T follicular helper cell (primary cell): ENCODE measurements around the gene RAB30.
"Not testable (repeated sequence)": the region's sequence is repeated elsewhere in the genome, so short reads cannot be mapped to it uniquely, and the experiment has no call there.

Experiments
- DNase-seq: peaks from one replicate; pipeline ENCODE4 v3.0.0-alpha.2; 2020; ENCODE audit warnings: low read depth

The RAB30 gene

GRCh38 chr11:82981852-82982251, 89.8 kb downstream of the RAB30 start:
- DNase-seq, result no peak

GRCh38 chr11:82980947-82981346, 90.8 kb downstream of the RAB30 start:
- DNase-seq, result no peak

GRCh38 chr11:82980292-82980691, 91.4 kb downstream of the RAB30 start:
- no peak for DNase-seq

GRCh38 chr11:82979824-82980223, 91.9 kb downstream of the RAB30 start:
- no peak for DNase-seq

GRCh38 chr11:82978422-82979099, 93.1 kb downstream of the RAB30 start:
- DNase-seq, result no peak

GRCh38 chr11:82976786-82977185, 94.9 kb downstream of the RAB30 start:
- no peak for DNase-seq

GRCh38 chr11:82975882-82976281, 95.8 kb downstream of the RAB30 start:
- DNase-seq, result no peak

- no peak for DNase-seq
Observed at GRCh38 chr11:82974851-82975250, 96.8 kb downstream of the RAB30 start.

GRCh38 chr11:82974135-82974534, 97.6 kb downstream of the RAB30 start:
- DNase-seq, result no peak

GRCh38 chr11:82972103-82972502, 99.6 kb downstream of the RAB30 start:
- no peak for DNase-seq

- DNase-seq, result not testable (repeated sequence)
Observed at GRCh38 chr11:82971519-82971946, 100.2 kb downstream of the RAB30 start.

- DNase-seq, result not testable (repeated sequence)
Observed at GRCh38 chr11:82970507-82971083, 101.1 kb downstream of the RAB30 start.

GRCh38 chr11:82969811-82970210, 101.9 kb downstream of the RAB30 start:
- DNase-seq, result no peak

- DNase-seq, result no peak
Observed at GRCh38 chr11:82967381-82967780, 104.3 kb downstream of the RAB30 start.

- DNase-seq, result not testable (repeated sequence)
Observed at GRCh38 chr11:82962021-82962420, 109.7 kb downstream of the RAB30 start.

GRCh38 chr11:82960779-82961143, 110.9 kb downstream of the RAB30 start:
- DNase-seq, result no peak

GRCh38 chr11:82959987-82960778, 111.5 kb downstream of the RAB30 start:
- DNase-seq, result peak; percentile 25

- DNase-seq, result peak; percentile 57
Observed at GRCh38 chr11:82955736-82956453, 115.8 kb downstream of the RAB30 start.

- DNase-seq, result not testable (repeated sequence)
Observed at GRCh38 chr11:82950502-82950901, 121.2 kb downstream of the RAB30 start.

GRCh38 chr11:82949352-82949751, 122.3 kb downstream of the RAB30 start:
- no peak for DNase-seq

GRCh38 chr11:82945682-82946081, 126.0 kb downstream of the RAB30 start:
- no peak for DNase-seq

- not testable (repeated sequence) for DNase-seq
Observed at GRCh38 chr11:82945041-82945440, 126.7 kb downstream of the RAB30 start.
